K562 (cell line): ENCODE results near the gene IFT172. TPM values are rescaled to one million over a fixed set of nuclear protein-coding genes. Genes with fewer than 3 reads are reported as not detected.
A peak's percentile ranks its signal among the peaks of the same experiment; 100 is the strongest.

Experiments
- DMBX1 ChIP-seq: fragments of 250-450 bp; sonication (Bioruptor Pico); IDR thresholded peaks from 2 replicates; pipeline ENCODE4 v1.8.0; 2022; ENCODE audit warnings: inconsistent platforms, mild to moderate bottlenecking, moderate library complexity, borderline replicate concordance
- ETS2 ChIP-seq: IDR thresholded peaks from 2 replicates; pipeline ENCODE4 v1.6.1; 2016; ENCODE audit warnings: borderline replicate concordance, missing genetic modification characterization, mild to moderate bottlenecking, moderate library complexity, missing compliant biosample characterization; ENCODE audit not compliant: poor library complexity, severe bottlenecking
- ETV1 ChIP-seq: fragments of 450-650 bp; conservative IDR thresholded peaks from 2 replicates; pipeline ENCODE4 v1.6.1; 2016; ENCODE audit warnings: missing genetic modification characterization, control low read depth, low read depth, missing compliant biosample characterization
- HDAC8 ChIP-seq: fragments of 450-650 bp; IDR thresholded peaks from 2 replicates; pipeline ENCODE4 v1.6.1; 2016; ENCODE audit warnings: mild to moderate bottlenecking, missing genetic modification characterization, moderate library complexity, missing compliant biosample characterization
- HDGF ChIP-seq: fragments of 450-650 bp; IDR thresholded peaks from 2 replicates; pipeline ENCODE4 v1.6.1; 2016
- KAT2B ChIP-seq: IDR thresholded peaks from one replicate; pipeline ENCODE4 v1.6.1; 2012; ENCODE audit warnings: low read depth, mild to moderate bottlenecking, control low read depth, inconsistent platforms, low read length, moderate library complexity
- LCOR ChIP-seq: sonication (generic); formaldehyde crosslinking; IDR thresholded peaks from 2 replicates; pipeline ENCODE4 v1.8.0; 2022; ENCODE audit warnings: mild to moderate bottlenecking, missing genetic modification reagents
- LEF1 ChIP-seq: fragments of 450-650 bp; IDR thresholded peaks from 2 replicates; pipeline ENCODE4 v1.6.1; 2016; ENCODE audit warnings: mild to moderate bottlenecking
- RBM25 ChIP-seq: fragments of 200-400 bp; formaldehyde crosslinking; IDR thresholded peaks from 2 replicates; pipeline ENCODE4 v1.6.1; 2018; ENCODE audit warnings: low read length, low read depth, moderate library complexity; ENCODE audit not compliant: severe bottlenecking
- SMAD4 ChIP-seq: fragments of 250-450 bp; sonication (Bioruptor Pico); conservative IDR thresholded peaks from 2 replicates; pipeline ENCODE4 v1.8.0; 2021; ENCODE audit warnings: inconsistent platforms, mild to moderate bottlenecking, moderate library complexity
- TCF3 ChIP-seq: sonication (generic); formaldehyde crosslinking; IDR thresholded peaks from 2 replicates; pipeline ENCODE4 v1.4.0; 2020; ENCODE audit warnings: mild to moderate bottlenecking, missing genetic modification reagents
- THRB ChIP-seq: fragments of 450-650 bp; formaldehyde crosslinking; conservative IDR thresholded peaks from 2 replicates; pipeline ENCODE4 v1.4.0; 2022; ENCODE audit warnings: mild to moderate bottlenecking, missing genetic modification characterization
- TRIM24 ChIP-seq, 2 experiments: fragments of 450-650 bp; IDR thresholded peaks; 2 replicates each; pipeline ENCODE4 v1.6.1; 2016
- VEZF1 ChIP-seq: fragments of 200-800 bp; sonication (Bioruptor generic); IDR thresholded peaks from 2 replicates; pipeline ENCODE4 v1.6.1; 2017; ENCODE audit warnings: missing genetic modification characterization, missing compliant biosample characterization
- ZNF24 ChIP-seq: fragments of 450-650 bp; IDR thresholded peaks from 2 replicates; pipeline ENCODE4 v1.6.1; 2016
- ZNF263 ChIP-seq: sonication (generic); formaldehyde crosslinking; IDR thresholded peaks from 2 replicates; pipeline ENCODE4 v1.8.0; 2022; ENCODE audit warnings: mild to moderate bottlenecking, missing genetic modification reagents, borderline replicate concordance
- ZNF41 ChIP-seq: fragments of 250-450 bp; sonication (Bioruptor Pico); conservative IDR thresholded peaks from 2 replicates; pipeline ENCODE4 v1.4.0; 2020; ENCODE audit warnings: mild to moderate bottlenecking
- ZNF445 ChIP-seq: fragments of 250-450 bp; sonication (Bioruptor Pico); IDR thresholded peaks from 2 replicates; pipeline ENCODE4 v1.4.0; 2020; ENCODE audit warnings: low read depth, mild to moderate bottlenecking, moderate library complexity
- polyA plus RNA-seq, 8 experiments: library from polyadenylated mRNA; depleted of rRNA in 4 of 8; stranded (reverse) in 5 of 8; unstranded in 3 of 8; fragments of >200 nt; fragmentation: Nextera tagmentation in 2 of 8; fragmentation: Illumina TruSeq in 1 of 8; extraction: Ambion mirVana in 2 of 8; extraction: Trizol in 1 of 8; gene quantifications; 2 replicates each; pipeline versions ENCODE4 v1.2.1 to v1.2.3, GENCODE V29; 2011 to 2014; ENCODE audit warnings: inconsistent platforms in 1 of 8, missing spikeins in 1 of 8
- total RNA-seq, 7 experiments: library from RNA; depleted of rRNA in 6 of 7; stranded (reverse); fragments of >200 nt in 6 of 7; fragmentation: Illumina TruSeq in 2 of 7; extraction: Trizol in 2 of 7; gene quantifications; 2 replicates each; pipeline versions ENCODE4 v1.2.1 to v1.2.3, GENCODE V29; 2011 to 2021; ENCODE audit warnings: low replicate concordance in 1 of 7
- TF ChIP-seq, protein P1 (sequence below): IDR thresholded peaks from 2 replicates; pipeline ENCODE4 v1.6.1; 2014; ENCODE audit warnings: antibody characterized with exemption
- TF ChIP-seq, protein P2 (sequence below), 2 experiments: IDR thresholded peaks; 2 replicates each; pipeline ENCODE4 v1.6.1; 2012; ENCODE audit warnings: improper control_type of control experiment in 2 of 2, low read depth in 2 of 2, low read length in 2 of 2, borderline replicate concordance in 1 of 2
- TF ChIP-seq, protein P3 (sequence below): fragments of 250-450 bp; sonication (Bioruptor Pico); IDR thresholded peaks from 2 replicates; pipeline ENCODE4 v1.8.0; 2021; ENCODE audit warnings: moderate library complexity, mild to moderate bottlenecking, inconsistent platforms

Gene IFT172
- total and polyA plus RNA-seq, 9 of the 15 experiments (the other 6 are each of a cell fraction or from before 2014, with no cell fraction given), result 5.6 to 19.1 (median 13.5) TPM

DNA sequence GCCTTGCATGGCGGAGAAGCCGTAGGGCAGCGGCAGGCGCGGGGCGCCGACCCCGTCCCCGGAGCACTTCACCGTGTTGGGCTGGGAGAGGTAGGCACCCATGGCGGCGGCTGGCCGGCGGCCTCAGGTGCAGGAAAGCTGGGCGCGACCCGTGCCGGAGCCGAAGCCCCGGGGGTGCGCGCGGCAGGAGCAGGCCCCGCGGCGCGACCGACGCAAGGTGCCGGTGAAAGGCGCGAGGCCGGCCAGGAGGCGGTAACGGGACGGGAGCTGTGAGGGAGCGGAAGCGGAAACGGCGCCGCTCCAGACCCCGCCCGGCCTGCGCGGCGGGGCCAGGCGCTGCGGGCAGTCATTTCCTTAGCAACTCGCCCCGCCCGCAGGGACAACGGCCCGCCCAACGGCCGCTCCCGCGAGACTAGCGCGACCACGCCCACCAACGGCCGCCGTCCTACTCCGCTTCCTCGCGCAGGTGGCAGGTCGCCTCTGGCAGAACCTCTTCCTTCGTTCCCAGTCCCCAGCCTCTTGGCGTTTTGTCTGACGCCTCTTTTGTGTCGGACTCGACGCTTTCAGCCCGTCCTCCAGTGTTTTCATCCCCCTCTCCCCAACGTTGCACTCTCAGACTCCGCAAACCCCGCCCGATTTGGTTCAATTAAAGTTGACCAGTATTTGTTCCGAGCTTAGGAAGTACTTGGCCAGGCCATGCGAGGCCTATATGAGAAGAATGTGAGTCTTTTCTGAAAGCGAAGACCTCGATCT is 80.0 kb downstream of the IFT172 start, which contains the start of gene PPM1G (continued):
- TF ChIP-seq ETV1 (peak; percentile 16; the same call in 1 of the 2 replicates), KAT2B (no peak), LEF1 (no peak), ZNF263 (CRISPR knock-in tag) (peak; percentile 46; the same call in 1 of the 2 replicates), ZNF445 (CRISPR knock-in tag) (0 out of 2 replicates have a peak, but pooled peaks have one; percentile 52), DMBX1 (CRISPR knock-in tag) (peak; percentile 63; the same call in 1 of the 2 replicates), THRB (0 out of 2 replicates have a peak, but pooled peaks have one; percentile 61), TRIM24 (IDR thresholded peaks at IDR 0.05) (no peak), SMAD4 (CRISPR knock-in tag) (peak; percentile 75), ETS2 (tag) (no peak), RBM25 (peak; percentile 98), HDGF (no peak), VEZF1 (peak; percentile 84), ZNF41 (CRISPR knock-in tag) (0 out of 2 replicates have a peak, but pooled peaks have one; percentile 48), TCF3 (CRISPR knock-in tag) (peak; percentile 4; the same call in 1 of the 2 replicates), HDAC8 (tag) (no peak), LCOR (no peak), ZNF24 (no peak)
- TF ChIP-seq, protein P1, sequence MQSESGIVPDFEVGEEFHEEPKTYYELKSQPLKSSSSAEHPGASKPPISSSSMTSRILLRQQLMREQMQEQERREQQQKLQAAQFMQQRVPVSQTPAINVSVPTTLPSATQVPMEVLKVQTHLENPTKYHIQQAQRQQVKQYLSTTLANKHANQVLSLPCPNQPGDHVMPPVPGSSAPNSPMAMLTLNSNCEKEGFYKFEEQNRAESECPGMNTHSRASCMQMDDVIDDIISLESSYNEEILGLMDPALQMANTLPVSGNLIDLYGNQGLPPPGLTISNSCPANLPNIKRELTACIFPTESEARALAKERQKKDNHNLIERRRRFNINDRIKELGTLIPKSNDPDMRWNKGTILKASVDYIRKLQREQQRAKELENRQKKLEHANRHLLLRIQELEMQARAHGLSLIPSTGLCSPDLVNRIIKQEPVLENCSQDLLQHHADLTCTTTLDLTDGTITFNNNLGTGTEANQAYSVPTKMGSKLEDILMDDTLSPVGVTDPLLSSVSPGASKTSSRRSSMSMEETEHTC, result no peak
- TF ChIP-seq, protein P2, sequence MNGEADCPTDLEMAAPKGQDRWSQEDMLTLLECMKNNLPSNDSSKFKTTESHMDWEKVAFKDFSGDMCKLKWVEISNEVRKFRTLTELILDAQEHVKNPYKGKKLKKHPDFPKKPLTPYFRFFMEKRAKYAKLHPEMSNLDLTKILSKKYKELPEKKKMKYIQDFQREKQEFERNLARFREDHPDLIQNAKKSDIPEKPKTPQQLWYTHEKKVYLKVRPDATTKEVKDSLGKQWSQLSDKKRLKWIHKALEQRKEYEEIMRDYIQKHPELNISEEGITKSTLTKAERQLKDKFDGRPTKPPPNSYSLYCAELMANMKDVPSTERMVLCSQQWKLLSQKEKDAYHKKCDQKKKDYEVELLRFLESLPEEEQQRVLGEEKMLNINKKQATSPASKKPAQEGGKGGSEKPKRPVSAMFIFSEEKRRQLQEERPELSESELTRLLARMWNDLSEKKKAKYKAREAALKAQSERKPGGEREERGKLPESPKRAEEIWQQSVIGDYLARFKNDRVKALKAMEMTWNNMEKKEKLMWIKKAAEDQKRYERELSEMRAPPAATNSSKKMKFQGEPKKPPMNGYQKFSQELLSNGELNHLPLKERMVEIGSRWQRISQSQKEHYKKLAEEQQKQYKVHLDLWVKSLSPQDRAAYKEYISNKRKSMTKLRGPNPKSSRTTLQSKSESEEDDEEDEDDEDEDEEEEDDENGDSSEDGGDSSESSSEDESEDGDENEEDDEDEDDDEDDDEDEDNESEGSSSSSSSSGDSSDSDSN (IDR thresholded peaks at IDR 0.05; ENCODE audit: borderline replicate concordance in 1 of 2, low read depth in 2 of 2, low read length in 2 of 2), result peak in 1 of 2 experiments; percentile 80; a peak in 1 of 4 replicates
- TF ChIP-seq, protein P3, sequence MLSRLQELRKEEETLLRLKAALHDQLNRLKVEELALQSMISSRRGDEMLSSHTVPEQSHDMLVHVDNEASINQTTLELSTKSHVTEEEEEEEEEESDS (CRISPR knock-in tag), result no peak
